HepG2 (cell line): Measurements from ENCODE around the gene VAV2. TPM values are rescaled to one million over a fixed set of nuclear protein-coding genes. Genes with fewer than 3 reads are reported as not detected.

Experiments used
- DRAP1 ChIP-seq: IDR thresholded peaks from 2 replicates; pipeline ENCODE4 v1.6.1; 2016; ENCODE audit warnings: missing genetic modification reagents, missing compliant biosample characterization
- FOXO1 ChIP-seq: sonication (generic); formaldehyde crosslinking; IDR thresholded peaks from 2 replicates; pipeline ENCODE4 v1.4.0; 2020; ENCODE audit warnings: missing genetic modification reagents
- HDAC1 ChIP-seq: sonication (generic); formaldehyde crosslinking; IDR thresholded peaks from 2 replicates; pipeline ENCODE4 v1.5.1; 2020; ENCODE audit warnings: mild to moderate bottlenecking, missing genetic modification reagents
- HNRNPUL1 ChIP-seq: fragments of 200-400 bp; formaldehyde crosslinking; IDR thresholded peaks from 2 replicates; pipeline ENCODE4 v1.6.1; 2017; ENCODE audit warnings: low read depth, mild to moderate bottlenecking, low read length, moderate library complexity
- NFATC3 ChIP-seq: sonication (generic); formaldehyde crosslinking; IDR thresholded peaks from 2 replicates; pipeline ENCODE4 v1.5.1; 2020; ENCODE audit warnings: mild to moderate bottlenecking, missing genetic modification reagents
- RFX5 ChIP-seq: IDR thresholded peaks from 2 replicates; pipeline ENCODE4 v1.6.1; 2011; ENCODE audit warnings: low read depth, low read length, improper control_type of control experiment
- STAG1 ChIP-seq: sonication (generic); formaldehyde crosslinking; IDR thresholded peaks from 2 replicates; pipeline ENCODE4 v1.4.0; 2020; ENCODE audit warnings: missing genetic modification reagents
- SUZ12 ChIP-seq: fragments of 150-350 bp; IDR thresholded peaks from 2 replicates; pipeline ENCODE4 v1.6.1; 2014; ENCODE audit warnings: low read depth, low read length
- TFE3 ChIP-seq: IDR thresholded peaks from 2 replicates; pipeline ENCODE4 v1.6.1; 2016
- YEATS2 ChIP-seq: sonication (generic); formaldehyde crosslinking; IDR thresholded peaks from 2 replicates; pipeline ENCODE4 v1.4.0; 2020; ENCODE audit warnings: missing genetic modification reagents, borderline replicate concordance
- YY1 ChIP-seq: IDR thresholded peaks from 2 replicates; pipeline ENCODE4 v1.6.1; 2011; ENCODE audit warnings: low read length, low read depth, moderate library complexity, mild to moderate bottlenecking; ENCODE audit not compliant: insufficient read depth, insufficient replicate concordance
- ZNF263 ChIP-seq: sonication (generic); formaldehyde crosslinking; IDR thresholded peaks from 2 replicates; pipeline ENCODE4 v1.4.0; 2020; ENCODE audit warnings: missing genetic modification reagents
- ZNF460 ChIP-seq: sonication (generic); formaldehyde crosslinking; IDR thresholded peaks from 2 replicates; pipeline ENCODE4 v1.5.1; 2020; ENCODE audit warnings: missing genetic modification reagents, mild to moderate bottlenecking, borderline replicate concordance
- ZNF496 ChIP-seq: sonication (generic); formaldehyde crosslinking; IDR thresholded peaks from 2 replicates; pipeline ENCODE4 v1.8.1; 2023; ENCODE audit warnings: mild to moderate bottlenecking, moderate library complexity, missing genetic modification reagents; ENCODE audit not compliant: insufficient replicate concordance
- ZNF598 ChIP-seq: sonication (generic); formaldehyde crosslinking; IDR thresholded peaks from 2 replicates; pipeline ENCODE4 v1.5.1; 2020; ENCODE audit warnings: mild to moderate bottlenecking, missing genetic modification reagents, borderline replicate concordance
- ZNF652 ChIP-seq: IDR thresholded peaks from 2 replicates; pipeline ENCODE4 v1.6.1; 2016; ENCODE audit warnings: low read depth, borderline replicate concordance
- ZNF678 ChIP-seq: sonication (generic); formaldehyde crosslinking; IDR thresholded peaks from 2 replicates; pipeline ENCODE4 v1.4.0; 2020; ENCODE audit warnings: mild to moderate bottlenecking, missing genetic modification reagents
- ZNF703 ChIP-seq: sonication (generic); formaldehyde crosslinking; IDR thresholded peaks from 2 replicates; pipeline ENCODE4 v1.5.1; 2020; ENCODE audit warnings: missing genetic modification reagents, mild to moderate bottlenecking, moderate library complexity, borderline replicate concordance
- polyA plus RNA-seq, 8 experiments: library from polyadenylated mRNA; depleted of rRNA in 3 of 8; stranded (reverse) in 7 of 8; unstranded in 1 of 8; fragments of >200 nt; fragmentation: Illumina TruSeq in 4 of 8; extraction: Trizol in 4 of 8; gene quantifications; 2 replicates each; pipeline versions ENCODE4 v1.2.1 to v1.2.3, GENCODE V29; 2011 to 2016; ENCODE audit warnings: low read depth in 4 of 8, missing spikeins in 1 of 8, mixed read lengths in 1 of 8; ENCODE audit not compliant: insufficient read depth in 1 of 8
- total RNA-seq, 5 experiments: library from RNA; depleted of rRNA; stranded (reverse); fragments of >200 nt; fragmentation: Illumina TruSeq; extraction: Trizol; gene quantifications; 2 replicates each; pipeline ENCODE4 v1.2.3, GENCODE V29; 2016; ENCODE audit warnings: low read depth in 1 of 5
- TF ChIP-seq, protein P1 (sequence below): sonication (generic); formaldehyde crosslinking; IDR thresholded peaks from 2 replicates; pipeline ENCODE4 v1.8.0; 2022; ENCODE audit warnings: mild to moderate bottlenecking, missing genetic modification reagents, borderline replicate concordance
- TF ChIP-seq, protein P2 (sequence below): sonication (generic); formaldehyde crosslinking; conservative IDR thresholded peaks from 2 replicates; pipeline ENCODE4 v1.8.0; 2022; ENCODE audit warnings: missing genetic modification reagents
- TF ChIP-seq, protein P3 (sequence below): fragments of 450-650 bp; IDR thresholded peaks from 2 replicates; pipeline ENCODE4 v1.6.1; 2017; ENCODE audit warnings: mild to moderate bottlenecking

VAV2 gene
- total and polyA plus RNA-seq, 2 of the 13 experiments (the other 11 are each of a cell fraction or from before 2014, with no cell fraction given), result 22.5 to 22.9 TPM

GRCh38 chr9:133884907-133885744 lies 107.0 kb downstream of the VAV2 start (continued):
- TF ChIP-seq, protein P1, sequence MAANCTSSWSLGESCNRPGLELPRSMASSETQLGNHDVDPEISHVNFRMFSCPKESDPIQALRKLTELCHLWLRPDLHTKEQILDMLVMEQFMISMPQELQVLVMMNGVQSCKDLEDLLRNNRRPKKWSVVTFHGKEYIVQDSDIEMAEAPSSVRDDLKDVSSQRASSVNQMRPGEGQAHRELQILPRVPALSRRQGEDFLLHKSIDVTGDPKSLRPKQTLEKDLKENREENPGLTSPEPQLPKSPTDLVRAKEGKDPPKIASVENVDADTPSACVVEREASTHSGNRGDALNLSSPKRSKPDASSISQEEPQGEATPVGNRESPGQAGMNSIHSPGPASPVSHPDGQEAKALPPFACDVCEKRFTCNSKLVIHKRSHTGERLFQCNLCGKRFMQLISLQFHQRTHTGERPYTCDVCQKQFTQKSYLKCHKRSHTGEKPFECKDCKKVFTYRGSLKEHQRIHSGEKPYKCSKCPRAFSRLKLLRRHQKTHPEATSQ, result peak; percentile 29; the same call in 1 of the 2 replicates
- TF ChIP-seq YY1 (peak; percentile 49), SUZ12 (no peak), STAG1 (CRISPR knock-in tag) (peak; percentile 18), RFX5 (no peak), ZNF598 (no peak), ZNF703 (no peak), DRAP1 (CRISPR knock-in tag) (peak; percentile 58), HNRNPUL1 (no peak), ZNF678 (CRISPR knock-in tag) (no peak), FOXO1 (CRISPR knock-in tag) (peak; percentile 96), HDAC1 (CRISPR knock-in tag) (peak; percentile 88), ZNF460 (no peak), YEATS2 (CRISPR knock-in tag) (peak; percentile 54; the same call in 1 of the 2 replicates), ZNF263 (CRISPR knock-in tag) (peak; percentile 70; the same call in 1 of the 2 replicates), ZNF652 (peak; percentile 40; the same call in 1 of the 2 replicates), TFE3 (peak; percentile 56; the same call in 1 of the 2 replicates), ZNF496 (CRISPR knock-in tag) (no peak), NFATC3 (CRISPR knock-in tag) (no peak)
- TF ChIP-seq, protein P2, sequence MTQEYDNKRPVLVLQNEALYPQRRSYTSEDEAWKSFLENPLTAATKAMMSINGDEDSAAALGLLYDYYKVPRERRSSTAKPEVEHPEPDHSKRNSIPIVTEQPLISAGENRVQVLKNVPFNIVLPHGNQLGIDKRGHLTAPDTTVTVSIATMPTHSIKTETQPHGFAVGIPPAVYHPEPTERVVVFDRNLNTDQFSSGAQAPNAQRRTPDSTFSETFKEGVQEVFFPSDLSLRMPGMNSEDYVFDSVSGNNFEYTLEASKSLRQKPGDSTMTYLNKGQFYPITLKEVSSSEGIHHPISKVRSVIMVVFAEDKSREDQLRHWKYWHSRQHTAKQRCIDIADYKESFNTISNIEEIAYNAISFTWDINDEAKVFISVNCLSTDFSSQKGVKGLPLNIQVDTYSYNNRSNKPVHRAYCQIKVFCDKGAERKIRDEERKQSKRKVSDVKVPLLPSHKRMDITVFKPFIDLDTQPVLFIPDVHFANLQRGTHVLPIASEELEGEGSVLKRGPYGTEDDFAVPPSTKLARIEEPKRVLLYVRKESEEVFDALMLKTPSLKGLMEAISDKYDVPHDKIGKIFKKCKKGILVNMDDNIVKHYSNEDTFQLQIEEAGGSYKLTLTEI (CRISPR knock-in tag), result no peak
- TF ChIP-seq, protein P3, sequence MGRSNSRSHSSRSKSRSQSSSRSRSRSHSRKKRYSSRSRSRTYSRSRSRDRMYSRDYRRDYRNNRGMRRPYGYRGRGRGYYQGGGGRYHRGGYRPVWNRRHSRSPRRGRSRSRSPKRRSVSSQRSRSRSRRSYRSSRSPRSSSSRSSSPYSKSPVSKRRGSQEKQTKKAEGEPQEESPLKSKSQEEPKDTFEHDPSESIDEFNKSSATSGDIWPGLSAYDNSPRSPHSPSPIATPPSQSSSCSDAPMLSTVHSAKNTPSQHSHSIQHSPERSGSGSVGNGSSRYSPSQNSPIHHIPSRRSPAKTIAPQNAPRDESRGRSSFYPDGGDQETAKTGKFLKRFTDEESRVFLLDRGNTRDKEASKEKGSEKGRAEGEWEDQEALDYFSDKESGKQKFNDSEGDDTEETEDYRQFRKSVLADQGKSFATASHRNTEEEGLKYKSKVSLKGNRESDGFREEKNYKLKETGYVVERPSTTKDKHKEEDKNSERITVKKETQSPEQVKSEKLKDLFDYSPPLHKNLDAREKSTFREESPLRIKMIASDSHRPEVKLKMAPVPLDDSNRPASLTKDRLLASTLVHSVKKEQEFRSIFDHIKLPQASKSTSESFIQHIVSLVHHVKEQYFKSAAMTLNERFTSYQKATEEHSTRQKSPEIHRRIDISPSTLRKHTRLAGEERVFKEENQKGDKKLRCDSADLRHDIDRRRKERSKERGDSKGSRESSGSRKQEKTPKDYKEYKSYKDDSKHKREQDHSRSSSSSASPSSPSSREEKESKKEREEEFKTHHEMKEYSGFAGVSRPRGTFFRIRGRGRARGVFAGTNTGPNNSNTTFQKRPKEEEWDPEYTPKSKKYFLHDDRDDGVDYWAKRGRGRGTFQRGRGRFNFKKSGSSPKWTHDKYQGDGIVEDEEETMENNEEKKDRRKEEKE, result no peak
